CD4-positive, alpha-beta T cell treated with Interleukin-21 for 1 hour (primary cell): Measurements from ENCODE around the gene RAPGEF4.

Source experiments
- DNase-seq: peaks from one replicate; pipeline ENCODE4 v3.0.0-alpha.2; 2020

The RAPGEF4 gene

DNA sequence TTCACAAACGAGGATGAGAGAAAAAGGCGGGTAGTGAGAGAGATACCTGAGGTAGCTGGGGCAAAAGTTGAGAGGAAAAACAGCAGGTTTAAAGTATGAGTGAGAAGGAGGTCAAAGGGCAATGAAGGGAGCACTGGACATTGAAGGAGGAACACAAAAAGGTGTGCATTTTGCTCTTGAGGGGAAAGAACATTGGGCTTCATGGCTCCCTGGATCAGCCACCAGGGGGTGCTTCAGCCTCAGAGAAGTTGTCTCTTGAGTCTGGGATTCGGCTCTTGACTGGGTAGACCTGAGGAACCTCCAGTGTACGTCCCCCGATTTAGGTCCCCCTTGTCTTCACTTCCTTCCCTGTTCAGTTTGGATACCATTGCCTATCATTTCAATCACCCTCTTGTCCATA, 128.5 kb downstream of the RAPGEF4 start:
- peak; percentile 18 for DNase-seq

DNA sequence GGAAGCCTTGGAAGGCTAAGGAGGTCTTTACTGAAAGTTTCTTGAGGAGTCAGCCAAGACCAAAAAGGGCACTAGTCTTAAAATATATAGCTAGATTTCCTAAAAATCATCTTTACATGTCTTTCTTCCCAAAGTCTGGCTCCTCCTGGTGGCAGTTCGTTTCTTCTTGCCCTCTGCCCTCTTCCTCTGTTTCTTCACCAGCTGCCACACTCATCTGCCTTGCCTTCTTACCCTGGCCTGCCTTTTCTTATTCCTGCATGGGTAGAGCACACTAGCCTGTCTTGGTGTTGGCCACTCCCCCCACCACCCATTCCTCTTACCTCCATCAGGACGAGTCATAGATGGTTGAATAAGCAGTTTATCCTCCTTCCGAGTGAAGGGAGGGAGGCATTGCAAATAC, 129.8 kb downstream of the RAPGEF4 start:
- DNase-seq = no peak

- DNase-seq = no peak
Measured at GRCh38 chr2:172869861-172870260, 134.2 kb downstream of the RAPGEF4 start.

GRCh38 chr2:172870396-172870795, 134.8 kb downstream of the RAPGEF4 start:
- no peak for DNase-seq

- no peak for DNase-seq
Measured at GRCh38 chr2:172877826-172878225, 142.2 kb downstream of the RAPGEF4 start.

- no peak for DNase-seq
Measured at GRCh38 chr2:172878260-172878659, 142.6 kb downstream of the RAPGEF4 start.

DNA sequence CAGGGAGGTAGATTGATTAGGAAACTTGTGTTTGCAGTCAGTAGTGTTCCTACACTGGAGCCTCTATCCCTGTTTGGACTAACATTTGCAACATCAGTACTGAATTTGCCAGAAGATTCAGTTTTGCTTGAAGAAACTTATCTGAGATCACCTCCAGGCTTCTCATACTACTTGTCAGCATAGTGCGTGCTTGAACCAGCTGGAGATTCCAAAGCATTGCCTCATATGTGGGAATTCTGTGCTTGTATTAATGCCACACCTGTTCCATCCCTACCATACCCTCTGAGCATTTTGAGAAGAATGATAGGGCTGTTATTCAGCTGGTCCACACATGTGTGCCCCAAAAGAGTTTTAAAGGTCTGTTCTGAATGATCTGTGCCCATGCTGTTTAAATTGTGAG, 148.7 kb downstream of the RAPGEF4 start:
- DNase-seq = no peak

DNA sequence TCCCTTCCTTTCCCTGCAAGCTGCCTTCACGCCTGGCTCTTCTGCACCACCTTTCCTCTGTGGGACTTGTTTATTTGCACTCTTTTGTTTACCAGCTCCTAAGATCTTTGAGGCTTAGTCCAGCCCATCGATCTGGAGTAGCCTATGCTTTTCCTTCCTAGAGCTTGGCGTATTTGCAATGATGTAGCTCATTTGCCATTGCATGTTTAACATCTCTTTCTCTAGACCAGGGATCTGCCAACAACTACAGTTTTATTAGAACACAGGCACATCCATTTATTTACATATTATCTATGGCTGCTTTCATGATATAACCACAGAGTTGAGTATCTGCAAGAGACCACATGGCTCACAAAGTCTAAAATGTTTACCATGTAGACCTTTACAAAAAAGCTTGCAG, 150.4 kb downstream of the RAPGEF4 start:
- no peak for DNase-seq

DNA sequence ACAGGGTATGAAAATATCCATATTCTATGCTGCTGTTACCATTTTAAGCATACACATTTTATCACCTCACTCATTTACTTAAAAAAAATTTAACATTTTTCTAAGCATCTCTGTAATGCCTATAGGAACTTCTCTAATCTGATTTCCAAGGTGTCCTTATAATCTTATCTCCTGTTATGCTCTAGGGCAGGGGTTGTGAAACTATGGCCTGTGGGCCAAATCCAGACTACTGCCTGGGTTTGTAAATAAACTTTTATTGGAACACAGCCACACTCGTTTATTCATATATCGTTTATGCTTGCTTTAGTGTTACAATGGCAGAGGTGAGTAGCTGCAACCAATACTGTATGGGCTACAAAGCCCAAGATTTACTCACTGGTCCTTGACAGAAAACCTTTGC, 151.6 kb downstream of the RAPGEF4 start:
- DNase-seq = no peak

DNA sequence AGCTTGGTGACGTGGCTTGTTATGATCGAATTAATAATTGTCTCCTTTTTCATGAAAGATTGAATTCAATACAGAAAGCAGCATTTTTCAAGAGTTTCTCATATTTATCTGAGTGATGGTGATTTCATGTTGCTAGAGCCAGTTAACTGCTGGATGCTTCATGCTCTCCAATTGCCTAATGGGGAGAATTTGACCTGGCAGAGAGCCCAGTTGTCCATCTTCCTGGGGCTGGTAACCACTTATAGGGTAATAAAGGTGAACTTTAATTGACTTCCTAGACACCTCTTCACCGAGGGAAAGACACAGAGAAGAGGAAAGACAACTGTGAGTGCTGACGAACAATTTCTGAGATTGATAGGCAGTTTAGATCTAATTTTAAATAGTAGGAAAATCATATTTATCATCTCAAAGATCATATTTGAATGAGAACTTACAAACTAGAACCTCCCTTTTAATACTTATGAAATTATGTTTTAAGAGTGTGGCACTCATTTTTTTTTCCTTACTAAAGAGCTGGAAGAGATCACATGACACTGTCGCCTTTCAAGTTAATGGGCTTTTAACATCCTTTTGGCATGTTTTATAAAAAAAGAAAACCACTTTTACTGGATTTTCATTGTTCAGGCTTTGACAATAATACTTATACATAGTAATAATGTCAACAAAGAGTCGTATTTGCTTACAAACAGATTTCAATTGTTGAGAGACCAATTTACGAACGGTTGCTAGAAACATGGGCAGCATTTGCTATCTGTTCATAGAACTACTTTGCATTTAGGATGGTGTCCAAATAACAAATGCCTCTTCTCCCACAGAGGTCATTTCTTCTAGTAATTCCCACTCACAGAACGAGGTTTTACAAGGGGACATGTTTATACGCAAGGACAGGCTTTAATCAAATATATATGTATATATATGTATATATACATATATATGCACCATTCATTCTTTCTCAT, 153.3 kb downstream of the RAPGEF4 start:
- DNase-seq = no peak

DNA sequence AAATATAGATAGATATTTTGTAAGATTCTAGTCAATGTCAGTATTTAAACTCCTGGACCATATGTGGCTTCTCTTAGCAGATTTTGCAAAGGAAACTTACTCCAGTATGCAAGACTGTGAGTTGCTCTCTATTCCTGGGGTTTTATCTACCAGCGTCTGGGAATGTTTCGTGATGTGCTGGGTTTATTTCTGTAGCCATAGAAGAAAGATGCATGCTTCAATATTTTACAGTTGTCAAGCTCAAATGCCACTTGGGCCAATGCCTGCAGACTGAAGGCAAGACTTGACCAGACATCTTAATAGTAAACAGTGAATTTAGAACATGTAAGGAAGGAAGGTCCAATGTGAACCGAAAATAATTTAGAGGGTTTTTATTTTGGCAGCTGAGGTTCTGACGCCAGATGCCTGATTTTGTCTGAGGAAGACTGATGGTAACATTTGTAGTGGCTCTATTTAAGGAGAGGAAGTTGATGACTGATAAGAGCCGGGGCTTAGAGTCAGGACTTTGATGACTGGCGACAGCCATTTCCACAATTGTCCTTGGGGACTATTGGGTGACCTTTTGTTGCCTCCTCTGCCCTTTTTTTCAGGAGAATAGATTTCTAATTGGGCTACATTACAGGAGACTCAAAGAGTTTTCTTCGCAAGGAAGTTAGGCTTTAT, 154.3 kb downstream of the RAPGEF4 start:
- no peak for DNase-seq

DNA sequence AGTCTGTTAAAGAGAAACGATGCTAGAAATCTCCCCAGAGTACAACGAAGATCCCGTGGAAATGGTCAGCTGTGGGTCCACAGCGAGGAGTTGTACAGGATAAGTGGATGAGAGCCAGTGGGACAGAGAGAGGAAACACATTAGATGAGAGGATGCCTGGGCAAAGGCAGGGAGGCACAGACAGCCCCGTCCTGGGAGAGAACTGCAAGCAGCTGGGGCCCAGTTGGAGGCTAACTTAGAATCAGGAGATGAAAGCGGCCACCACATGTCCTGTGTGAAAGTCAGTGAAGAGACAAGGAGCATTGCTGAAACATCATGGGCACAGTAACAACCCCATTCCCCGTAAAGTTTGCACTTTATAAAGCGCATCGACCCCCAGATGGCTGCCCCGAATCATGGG, 157.5 kb downstream of the RAPGEF4 start:
- no peak for DNase-seq

DNA sequence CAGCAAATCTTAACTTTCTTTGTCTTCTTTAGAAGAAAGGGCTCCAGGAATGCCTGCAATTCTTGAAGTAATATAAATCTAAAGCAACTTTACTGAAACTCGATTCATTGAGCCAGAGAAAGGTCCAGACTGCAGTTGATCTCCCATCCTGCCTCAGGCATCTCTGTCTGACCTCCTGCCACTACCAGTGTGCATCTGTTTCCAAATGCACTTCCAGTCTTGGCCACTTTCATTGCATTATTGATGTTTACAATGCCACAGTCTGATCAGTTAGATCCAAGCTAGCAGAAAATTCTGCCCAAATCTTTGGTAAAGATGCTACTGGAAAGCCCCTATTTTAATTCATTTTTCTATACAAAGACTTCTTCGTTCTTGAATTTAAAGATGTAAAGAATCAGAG, 158.0 kb downstream of the RAPGEF4 start:
- no peak for DNase-seq

- no peak for DNase-seq
Measured at GRCh38 chr2:172894689-172895387, 159.2 kb downstream of the RAPGEF4 start.

DNA sequence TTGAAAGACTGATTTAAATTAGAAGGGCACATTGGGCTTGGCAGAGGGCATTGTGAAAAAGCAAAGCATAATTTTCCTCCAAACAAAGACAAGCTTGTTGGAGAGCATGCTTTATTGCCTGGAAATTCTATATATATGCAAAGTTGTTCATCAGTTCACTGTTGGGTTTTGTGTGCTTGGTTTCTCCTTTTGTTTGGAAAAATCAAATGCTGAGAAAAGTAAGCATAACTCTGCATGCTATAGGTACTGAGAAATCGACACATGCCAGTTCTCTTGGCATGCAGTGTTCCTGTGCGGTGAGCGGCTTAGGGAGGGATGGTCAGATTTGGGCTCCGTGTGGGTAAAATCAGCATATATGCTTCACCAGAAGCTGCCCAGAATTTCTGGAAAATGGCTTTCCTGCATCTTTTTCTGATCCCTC, 161.0 kb downstream of the RAPGEF4 start:
- DNase-seq = no peak

DNA sequence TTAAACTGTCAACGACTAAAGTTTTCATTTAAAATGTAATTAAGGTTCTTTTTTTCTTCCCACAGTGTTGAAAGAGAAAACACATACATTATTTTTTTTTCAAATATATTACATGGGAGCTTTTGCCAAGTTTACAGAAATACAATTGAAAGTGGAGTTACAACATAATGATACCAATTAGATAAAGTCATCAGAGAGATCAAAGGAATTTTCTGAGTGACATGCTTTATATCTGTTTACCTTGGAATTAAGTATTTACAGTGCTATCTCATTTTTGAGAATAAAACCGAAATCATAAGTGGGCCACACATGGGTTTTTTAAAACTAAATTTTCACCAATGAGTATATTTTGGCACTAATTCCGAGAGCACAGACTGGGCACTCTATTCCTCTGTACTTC, 165.2 kb downstream of the RAPGEF4 start:
- no peak for DNase-seq

GRCh38 chr2:172901913-172902312, 166.3 kb downstream of the RAPGEF4 start:
- DNase-seq = no peak

DNA sequence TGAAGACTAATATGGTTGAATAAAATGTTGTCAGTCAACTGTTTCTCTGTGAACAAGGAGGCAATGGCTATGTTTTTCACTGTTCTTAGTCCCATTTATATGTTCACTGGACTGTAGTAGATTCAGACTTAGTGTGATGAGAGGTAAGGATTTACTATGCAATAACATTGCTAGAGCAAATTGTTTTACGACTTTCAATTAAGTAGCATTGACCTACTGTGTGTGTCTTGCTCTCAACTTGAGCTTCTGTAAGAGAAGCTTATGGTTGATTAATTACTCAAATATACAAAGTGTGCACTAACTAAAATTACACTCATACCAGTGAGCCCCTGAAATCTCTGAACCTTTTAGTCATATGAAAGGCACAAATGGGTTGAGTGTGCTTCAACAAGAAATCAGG, 168.6 kb downstream of the RAPGEF4 start:
- DNase-seq = no peak

DNA sequence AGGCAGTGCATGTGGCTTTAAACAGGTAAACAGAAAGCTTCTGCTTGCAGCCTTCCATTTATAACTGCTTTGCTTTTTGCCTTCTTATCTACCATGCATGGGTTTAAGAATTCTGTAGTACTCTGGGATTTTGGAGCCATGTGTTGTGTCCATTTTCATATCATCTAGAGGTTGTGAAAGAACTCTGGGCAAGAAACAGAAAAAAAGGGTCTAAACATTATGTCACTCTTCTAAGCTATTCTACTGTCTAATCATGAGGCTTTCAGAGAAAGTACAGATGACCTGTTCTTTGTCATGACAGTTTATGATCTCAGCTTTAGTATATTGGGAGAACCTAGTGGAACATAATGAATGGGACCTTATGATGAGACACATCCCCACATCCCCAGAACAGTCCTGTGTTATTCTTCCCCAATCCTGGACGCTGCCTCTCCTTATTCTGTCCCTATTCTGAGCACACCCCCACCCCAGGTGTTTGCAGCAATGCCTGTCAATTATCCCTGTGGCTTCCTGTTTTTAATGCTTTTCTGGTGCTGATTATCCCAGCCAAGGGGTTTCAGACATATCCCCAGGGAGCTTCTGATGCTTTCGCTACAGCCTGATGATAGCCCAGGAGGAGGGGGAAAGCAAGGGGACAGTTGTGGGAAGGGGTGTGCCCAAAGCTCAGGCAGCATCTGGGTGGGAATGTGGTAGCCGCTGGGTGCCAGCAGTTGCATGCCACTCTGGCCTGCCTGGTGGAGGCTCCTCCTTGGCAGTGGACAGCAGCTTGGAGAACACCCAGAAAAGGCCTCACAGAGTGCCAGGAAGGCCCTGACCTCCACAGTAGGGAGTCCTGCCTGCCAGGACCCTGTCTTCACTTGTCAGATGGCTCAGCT, 170.5 kb downstream of the RAPGEF4 start:
- DNase-seq = no peak

- DNase-seq = no peak
Measured at GRCh38 chr2:172908275-172908674, 172.6 kb downstream of the RAPGEF4 start.

GRCh38 chr2:172909454-172909853, 173.8 kb downstream of the RAPGEF4 start:
- DNase-seq = no peak

GRCh38 chr2:172912266-172912665, 176.6 kb downstream of the RAPGEF4 start:
- DNase-seq = no peak
